ENCODE results near the gene YPEL3.
A peak's percentile ranks its signal among the peaks of the same experiment; 100 is the strongest.

- TF ChIP-seq POLR2AphosphoS5 (IDR thresholded peaks at IDR 0.05; ENCODE audit: low read depth) (no peak), SPI1 (IDR thresholded peaks at IDR 0.05; ENCODE audit: borderline replicate concordance, low read depth) (no peak), GABPA (IDR thresholded peaks at IDR 0.05; ENCODE audit: low read depth) (no peak), CTCF (IDR thresholded peaks at IDR 0.05; ENCODE audit: insufficient read depth, low read length) (peak; percentile 53)
These were observed 16.4 kb upstream of the YPEL3 start for GRCh38 chr16:30112197-30113030.

Measured in HL-60 (cell line).